ENCODE measurements around the gene FLT4. TPM values are rescaled to one million over a fixed set of nuclear protein-coding genes. Genes with fewer than 3 reads are reported as not detected.

Gene FLT4
- total and polyA plus RNA-seq, 4 donors = 12.6 to 42.1 (median 25.3) TPM

- Histone ChIP-seq H3K27me3 (ENCODE audit: control insufficient read depth in 3 of 3, insufficient read depth in 3 of 3, low read length in 2 of 3) (peaks cover 0 to 6% (median 5%) of the 10 kb centered on the region in 3 donors), H3K9ac (ENCODE audit: insufficient read depth in 1 of 2, low read length in 2 of 2) (no peak overlapping the region), H3K36me3 (ENCODE audit: control insufficient read depth in 4 of 4, insufficient read depth in 4 of 4, low read length in 4 of 4) (no peaks in the 10 kb centered on the region), H3K4me1 (ENCODE audit: control insufficient read depth in 5 of 5, insufficient read depth in 5 of 5, low read length in 5 of 5) (peaks cover 0 to 27% (median 0%) of the 10 kb centered on the region in 5 donors), H3K4me3 (no peak overlapping the region), H3K27ac (ENCODE audit: low read depth in 1 of 2, low read length in 1 of 2) (no peak overlapping the region), H3K9me3 (ENCODE audit: control insufficient read depth in 4 of 4, insufficient read depth in 3 of 4, low read length in 3 of 4) (no peaks in the 10 kb centered on the region)
- WGBS, 2 donors = 84 to 92% methylated on average over 9 of the region's 9 CpGs
- no peak for DNase-seq
- no peak for ATAC-seq (ENCODE audit: insufficient read depth, low FRiP score)
- TF ChIP-seq CTCF (IDR thresholded peaks at IDR 0.05; ENCODE audit: control extremely low read depth, extremely low read depth) = no peak
Measured at GRCh38 chr5:180642779-180643178, 6.6 kb downstream of the FLT4 start.

GRCh38 chr5:180642181-180642775, 7.1 kb downstream of the FLT4 start:
- 87 to 92% methylated on average over 16 of the region's 16 CpGs for WGBS, 2 donors
- no peak for DNase-seq

GRCh38 chr5:180641566-180641900, 7.9 kb downstream of the FLT4 start:
- H3K4me3 ChIP-seq = no peak overlapping the region
- peaks cover 0 to 4% (median 0%) of the 10 kb centered on the region in 3 donors for H3K27me3 ChIP-seq (ENCODE audit: control insufficient read depth in 3 of 3, insufficient read depth in 3 of 3, low read length in 2 of 3)
- H3K9ac ChIP-seq (ENCODE audit: insufficient read depth in 1 of 2, low read length in 2 of 2) = no peak overlapping the region
- no peak overlapping the region for H3K27ac ChIP-seq (ENCODE audit: low read depth in 1 of 2, low read length in 1 of 2)
- WGBS, 2 donors = 82 to 92% methylated on average over 6 of the region's 6 CpGs
- DNase-seq = no peak
- H3K9me3 ChIP-seq (ENCODE audit: control insufficient read depth in 4 of 4, insufficient read depth in 3 of 4, low read length in 3 of 4) = no peaks in the 10 kb centered on the region
- H3K36me3 ChIP-seq (ENCODE audit: control insufficient read depth in 4 of 4, insufficient read depth in 4 of 4, low read length in 4 of 4) = no peaks in the 10 kb centered on the region
- no peak for ATAC-seq (ENCODE audit: insufficient read depth, low FRiP score)
- peaks cover 0 to 27% (median 0%) of the 10 kb centered on the region in 5 donors for H3K4me1 ChIP-seq (ENCODE audit: control insufficient read depth in 5 of 5, insufficient read depth in 5 of 5, low read length in 5 of 5)
- no peak for TF ChIP-seq CTCF (IDR thresholded peaks at IDR 0.05; ENCODE audit: control extremely low read depth, extremely low read depth)

More at GRCh38 chr5:180642181-180642775, 7.1 kb downstream of the FLT4 start:
- Histone ChIP-seq H3K9me3 (ENCODE audit: control insufficient read depth in 4 of 4, insufficient read depth in 3 of 4, low read length in 3 of 4) (no peaks in the 10 kb centered on the region), H3K27ac (ENCODE audit: low read depth in 1 of 2, low read length in 1 of 2) (no peak overlapping the region), H3K27me3 (ENCODE audit: control insufficient read depth in 3 of 3, insufficient read depth in 3 of 3, low read length in 2 of 3) (peaks cover 0 to 4% (median 4%) of the 10 kb centered on the region in 3 donors), H3K36me3 (ENCODE audit: control insufficient read depth in 4 of 4, insufficient read depth in 4 of 4, low read length in 4 of 4) (no peaks in the 10 kb centered on the region), H3K9ac (ENCODE audit: insufficient read depth in 1 of 2, low read length in 2 of 2) (no peak overlapping the region), H3K4me3 (no peak overlapping the region), H3K4me1 (ENCODE audit: control insufficient read depth in 5 of 5, insufficient read depth in 5 of 5, low read length in 5 of 5) (peaks cover 0 to 27% (median 0%) of the 10 kb centered on the region in 5 donors)
- no peak for ATAC-seq (ENCODE audit: insufficient read depth, low FRiP score)
- no peak for TF ChIP-seq CTCF (IDR thresholded peaks at IDR 0.05; ENCODE audit: control extremely low read depth, extremely low read depth)
